NT2/D1 (cell line): ENCODE results near the gene CMTM4.

Experiments used
- DNase-seq: peaks from one replicate; pipeline ENCODE4 v3.0.0-alpha.2; 2011; ENCODE audit warnings: low read depth, low spot score
- H3K27me3 ChIP-seq: 2 replicates; pipeline ENCODE4 v1.6.0; 2011; ENCODE audit warnings: mild to moderate bottlenecking; ENCODE audit not compliant: insufficient read length, insufficient read depth
- H3K36me3 ChIP-seq: 2 replicates; pipeline ENCODE4 v1.6.1; 2011; ENCODE audit warnings: mild to moderate bottlenecking, low read length, mixed read lengths; ENCODE audit not compliant: insufficient read depth, insufficient read length
- H3K4me1 ChIP-seq: 2 replicates; pipeline ENCODE4 v1.5.1; 2011; ENCODE audit not compliant: insufficient read depth, insufficient read length
- H3K4me3 ChIP-seq: 2 replicates; pipeline ENCODE4 v1.5.1; 2011; ENCODE audit warnings: low read depth; ENCODE audit not compliant: insufficient read length
- H3K9ac ChIP-seq: 2 replicates; pipeline ENCODE4 v1.6.0; 2011; ENCODE audit warnings: low read depth; ENCODE audit not compliant: insufficient read length
- H3K9me3 ChIP-seq: 2 replicates; pipeline ENCODE4 v1.5.1; 2011; ENCODE audit warnings: mild to moderate bottlenecking, low read length; ENCODE audit not compliant: insufficient read depth
- SUZ12 ChIP-seq: IDR thresholded peaks from 2 replicates; pipeline ENCODE4 v1.6.1; 2011; ENCODE audit not compliant: insufficient read length, insufficient read depth; ENCODE audit errors: extremely low read depth
- YY1 ChIP-seq: IDR thresholded peaks from 2 replicates; pipeline ENCODE4 v1.6.1; 2011; ENCODE audit not compliant: insufficient read length, insufficient read depth
- ZNF274 ChIP-seq: IDR thresholded peaks from 2 replicates; pipeline ENCODE4 v1.6.1; 2011; ENCODE audit warnings: mild to moderate bottlenecking, low read depth, low read length

The CMTM4 gene

GRCh38 chr16:66608241-66609138, 88.1 kb downstream of the CMTM4 start:
- peak overlapping the region; percentile 23 for H3K9ac ChIP-seq
- no peak overlapping the region for H3K4me3 ChIP-seq
- peaks cover 73% of the 10 kb centered on the region for H3K36me3 ChIP-seq
- no peaks in the 10 kb centered on the region for H3K27me3 ChIP-seq
- no peak for TF ChIP-seq ZNF274
- peaks cover 33% of the 10 kb centered on the region for H3K4me1 ChIP-seq
- peak; percentile 78 for DNase-seq
- H3K9me3 ChIP-seq = no peaks in the 10 kb centered on the region

GRCh38 chr16:66605979-66606751, 90.4 kb downstream of the CMTM4 start:
- Histone ChIP-seq H3K9me3 (peaks cover 7% of the 10 kb centered on the region; the same call in 1 of the 2 replicates), H3K36me3 (peaks cover 50% of the 10 kb centered on the region), H3K4me3 (peak overlapping the region; percentile 69), H3K4me1 (peaks cover 33% of the 10 kb centered on the region), H3K27me3 (peaks cover 5% of the 10 kb centered on the region), H3K9ac (peak overlapping the region; percentile 86)
- no peak for DNase-seq
- no peak for TF ChIP-seq SUZ12
- TF ChIP-seq ZNF274 = no peak
- no peak for TF ChIP-seq YY1

- peak; percentile 33 for DNase-seq
- no peak for TF ChIP-seq SUZ12
- no peak for TF ChIP-seq ZNF274
- TF ChIP-seq YY1 = no peak
- H3K36me3 ChIP-seq = peaks cover 42% of the 10 kb centered on the region
Observed at GRCh38 chr16:66605177-66605978, 91.2 kb downstream of the CMTM4 start.

GRCh38 chr16:66604376-66605176, 92.0 kb downstream of the CMTM4 start, which contains the start of gene CMTM3:
TSS of gene CMTM3 (plus strand) at chr16:66604704. CDS start at chr16:66604806, 102 bp downstream.
- peaks cover 34% of the 10 kb centered on the region for H3K36me3 ChIP-seq
- peaks cover 24% of the 10 kb centered on the region for H3K4me1 ChIP-seq
- DNase-seq = peak; percentile 60
- H3K9me3 ChIP-seq = peaks cover 12% of the 10 kb centered on the region; the same call in 1 of the 2 replicates
- H3K4me3 ChIP-seq = peak within 1 kb of the TSS; percentile 69
- H3K9ac ChIP-seq = peak within 1 kb of the TSS; percentile 86
- TF ChIP-seq YY1 (no peak), ZNF274 (no peak), SUZ12 (no peak)
- peaks cover 5% of the 10 kb centered on the region for H3K27me3 ChIP-seq

More at GRCh38 chr16:66605177-66605978, 91.2 kb downstream of the CMTM4 start:
- Histone ChIP-seq H3K4me1 (peaks cover 31% of the 10 kb centered on the region), H3K9ac (peak overlapping the region; percentile 86), H3K27me3 (peaks cover 5% of the 10 kb centered on the region), H3K4me3 (peak overlapping the region; percentile 69), H3K9me3 (peaks cover 12% of the 10 kb centered on the region; the same call in 1 of the 2 replicates)

- Histone ChIP-seq H3K9ac (peak overlapping the region; percentile 76), H3K9me3 (peaks cover 12% of the 10 kb centered on the region; the same call in 1 of the 2 replicates), H3K4me1 (peaks cover 17% of the 10 kb centered on the region), H3K4me3 (peak overlapping the region; percentile 57), H3K36me3 (peaks cover 26% of the 10 kb centered on the region), H3K27me3 (peaks cover 5% of the 10 kb centered on the region)
- TF ChIP-seq ZNF274 = no peak
- no peak for TF ChIP-seq SUZ12
- no peak for TF ChIP-seq YY1
- peak; percentile 42 for DNase-seq
Observed at GRCh38 chr16:66603537-66604375, 92.8 kb downstream of the CMTM4 start.

GRCh38 chr16:66601471-66601870, 95.1 kb downstream of the CMTM4 start:
- Histone ChIP-seq H3K4me1 (peaks cover 6% of the 10 kb centered on the region), H3K27me3 (peaks cover 5% of the 10 kb centered on the region), H3K9ac (no peak overlapping the region), H3K9me3 (peaks cover 12% of the 10 kb centered on the region; the same call in 1 of the 2 replicates), H3K4me3 (no peak overlapping the region), H3K36me3 (peaks cover 6% of the 10 kb centered on the region)
- DNase-seq = no peak
- TF ChIP-seq SUZ12 = no peak
- no peak for TF ChIP-seq YY1
- no peak for TF ChIP-seq ZNF274
